ENCODE results near the gene MMP24OS. TPM values are rescaled to one million over a fixed set of nuclear protein-coding genes. Genes with fewer than 3 reads are reported as not detected.
A peak's percentile ranks its signal among the peaks of the same experiment; 100 is the strongest.

The MMP24OS gene
- total RNA-seq, 2 donors from 2014 or later, result 32.2 to 38.8 TPM

DNA sequence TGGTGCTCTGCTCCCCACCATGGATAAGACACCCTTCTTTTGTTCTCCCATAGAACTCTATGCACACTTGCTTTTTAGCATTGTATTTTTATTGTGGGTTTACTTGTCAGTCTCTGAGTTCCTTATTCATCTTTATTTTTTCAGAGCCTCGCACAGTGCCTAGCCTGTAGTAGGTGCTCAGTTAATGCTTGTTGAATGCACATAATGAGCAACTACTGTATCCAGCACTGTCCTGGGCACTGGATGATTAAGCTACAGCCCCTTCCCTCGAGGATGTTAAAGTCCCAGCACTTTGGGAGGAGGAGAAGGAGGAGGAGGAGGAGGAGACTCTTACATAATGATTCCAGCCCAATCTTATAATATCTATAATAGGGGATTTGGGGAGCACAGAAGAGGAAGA is 34.6 kb downstream of the MMP24OS start:
- Histone ChIP-seq H3K27me3 (ENCODE audit: control insufficient read depth, insufficient read depth, low read length, poor library complexity, severe bottlenecking) (no peaks in the 10 kb centered on the region), H3K4me1 (ENCODE audit: control insufficient read depth, insufficient read depth, low read length) (peaks cover 8% of the 10 kb centered on the region), H3K27ac (ENCODE audit: low read depth, low read length) (no peak overlapping the region), H3K4me3 (ENCODE audit: low read length) (no peak overlapping the region), H3K9ac (ENCODE audit: extremely low read depth, low read length, poor library complexity, severe bottlenecking) (no peak overlapping the region), H3K36me3 (ENCODE audit: control insufficient read depth, insufficient read depth, low read length) (no peaks in the 10 kb centered on the region), H3K9me3 (ENCODE audit: control insufficient read depth, low read length) (no peaks in the 10 kb centered on the region)
- H3K27ac Mint-ChIP-seq, result no peak overlapping the region
- TF ChIP-seq, protein P1, sequence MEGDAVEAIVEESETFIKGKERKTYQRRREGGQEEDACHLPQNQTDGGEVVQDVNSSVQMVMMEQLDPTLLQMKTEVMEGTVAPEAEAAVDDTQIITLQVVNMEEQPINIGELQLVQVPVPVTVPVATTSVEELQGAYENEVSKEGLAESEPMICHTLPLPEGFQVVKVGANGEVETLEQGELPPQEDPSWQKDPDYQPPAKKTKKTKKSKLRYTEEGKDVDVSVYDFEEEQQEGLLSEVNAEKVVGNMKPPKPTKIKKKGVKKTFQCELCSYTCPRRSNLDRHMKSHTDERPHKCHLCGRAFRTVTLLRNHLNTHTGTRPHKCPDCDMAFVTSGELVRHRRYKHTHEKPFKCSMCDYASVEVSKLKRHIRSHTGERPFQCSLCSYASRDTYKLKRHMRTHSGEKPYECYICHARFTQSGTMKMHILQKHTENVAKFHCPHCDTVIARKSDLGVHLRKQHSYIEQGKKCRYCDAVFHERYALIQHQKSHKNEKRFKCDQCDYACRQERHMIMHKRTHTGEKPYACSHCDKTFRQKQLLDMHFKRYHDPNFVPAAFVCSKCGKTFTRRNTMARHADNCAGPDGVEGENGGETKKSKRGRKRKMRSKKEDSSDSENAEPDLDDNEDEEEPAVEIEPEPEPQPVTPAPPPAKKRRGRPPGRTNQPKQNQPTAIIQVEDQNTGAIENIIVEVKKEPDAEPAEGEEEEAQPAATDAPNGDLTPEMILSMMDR (conservative IDR thresholded peaks at IDR 0.05), result no peak
- no peak overlapping the region for H3K4me3 Mint-ChIP-seq
- no peak for DNase-seq
- peaks cover 43% of the 10 kb centered on the region for H3K9me3 Mint-ChIP-seq
- H3K27me3 Mint-ChIP-seq (ENCODE audit: insufficient read depth), result no peaks in the 10 kb centered on the region
- H3K4me1 Mint-ChIP-seq, result peaks cover 19% of the 10 kb centered on the region
- no peaks in the 10 kb centered on the region for H3K36me3 Mint-ChIP-seq (ENCODE audit: low read depth)
- WGBS, 2 experiments (ENCODE audit: insufficient coverage in 1 of 2, insufficient read length in 1 of 2), result 88% methylated on average over 1 of the region's 2 CpGs; no CpG with 5 or more reads in 1 of the 2 experiments

DNA sequence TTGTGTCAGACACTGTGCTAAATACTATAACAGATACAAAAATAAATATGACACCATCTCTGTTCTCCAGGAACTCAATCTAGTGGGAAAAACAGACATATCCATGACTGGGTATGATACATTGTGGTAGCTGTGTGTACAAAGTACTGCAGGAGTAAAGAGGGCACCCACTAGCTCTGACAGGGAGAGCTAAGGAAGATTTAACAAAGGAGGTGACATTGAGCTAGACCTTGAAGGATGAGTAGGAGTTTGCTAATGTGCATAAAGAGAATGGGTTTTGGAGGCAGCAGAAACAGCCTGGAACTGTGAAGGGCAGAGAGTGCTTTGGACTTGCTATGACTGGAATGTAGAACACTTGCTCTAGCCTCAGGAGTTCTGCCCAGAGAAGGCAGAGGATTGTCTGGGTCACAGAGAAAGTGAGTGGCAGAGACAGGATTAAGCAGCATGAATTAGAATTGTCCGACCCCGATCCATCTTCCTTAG is 37.1 kb downstream of the MMP24OS start:
- peaks cover 46% of the 10 kb centered on the region for H3K9me3 Mint-ChIP-seq
- Histone ChIP-seq H3K9ac (ENCODE audit: extremely low read depth, low read length, poor library complexity, severe bottlenecking) (no peak overlapping the region), H3K27ac (ENCODE audit: low read depth, low read length) (no peak overlapping the region), H3K4me3 (ENCODE audit: low read length) (peak overlapping the region; percentile 19), H3K36me3 (ENCODE audit: control insufficient read depth, insufficient read depth, low read length) (no peaks in the 10 kb centered on the region), H3K9me3 (ENCODE audit: control insufficient read depth, low read length) (peaks cover 7% of the 10 kb centered on the region), H3K27me3 (ENCODE audit: control insufficient read depth, insufficient read depth, low read length, poor library complexity, severe bottlenecking) (no peaks in the 10 kb centered on the region), H3K4me1 (ENCODE audit: control insufficient read depth, insufficient read depth, low read length) (peaks cover 8% of the 10 kb centered on the region)
- no peak overlapping the region for H3K4me3 Mint-ChIP-seq
- no peaks in the 10 kb centered on the region for H3K27me3 Mint-ChIP-seq (ENCODE audit: insufficient read depth)
- no peak for DNase-seq
- H3K4me1 Mint-ChIP-seq, result peaks cover 14% of the 10 kb centered on the region
- TF ChIP-seq, protein P1 (conservative IDR thresholded peaks at IDR 0.05), result no peak
- WGBS, 2 experiments (ENCODE audit: insufficient coverage in 1 of 2, insufficient read length in 1 of 2), result 93% methylated on average over 2 of the region's 2 CpGs; no CpG with 5 or more reads in 1 of the 2 experiments
- H3K27ac Mint-ChIP-seq, result peak overlapping the region; percentile 1
- H3K36me3 Mint-ChIP-seq (ENCODE audit: low read depth), result no peaks in the 10 kb centered on the region

DNA sequence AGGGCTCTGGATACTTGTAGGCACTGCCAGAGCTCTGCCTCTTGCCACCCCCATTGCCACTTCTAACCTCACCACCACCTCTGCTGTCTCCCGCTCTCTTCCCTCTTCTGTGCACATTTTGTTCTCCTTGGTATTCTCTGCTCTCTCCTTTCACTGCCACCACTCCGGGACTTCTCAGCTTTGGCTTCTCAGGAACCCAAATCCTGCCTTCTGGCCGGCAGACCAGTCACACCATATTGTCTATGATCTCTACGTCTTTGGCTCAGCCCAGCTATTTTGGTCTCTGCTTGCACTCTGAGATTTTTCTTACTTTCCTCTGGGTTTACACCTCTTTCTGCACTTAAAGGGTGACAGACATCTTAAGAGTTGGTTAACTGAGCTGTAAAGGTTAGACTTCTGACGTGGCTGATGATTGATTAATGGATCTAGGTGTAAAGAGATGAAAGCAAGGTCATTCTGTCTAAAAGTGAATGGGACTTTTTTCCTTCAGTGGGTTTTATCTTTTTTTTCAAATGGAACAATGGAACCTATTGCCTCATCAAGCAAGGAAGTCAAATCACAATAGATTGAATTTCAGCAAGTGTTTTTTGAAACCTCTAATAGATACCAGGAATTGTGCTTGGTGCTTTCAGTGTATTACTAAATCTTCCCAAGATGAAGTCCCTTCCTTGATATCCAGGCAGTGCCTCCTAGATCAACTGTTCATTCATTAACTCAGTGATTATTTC is 37.7 kb downstream of the MMP24OS start:
- WGBS, 2 experiments (ENCODE audit: insufficient coverage in 1 of 2, insufficient read length in 1 of 2), result 73 to 84% methylated on average over 3 to 5 of the region's 5 CpGs
- H3K27ac Mint-ChIP-seq, result no peak overlapping the region
- Histone ChIP-seq H3K27me3 (ENCODE audit: control insufficient read depth, insufficient read depth, low read length, poor library complexity, severe bottlenecking) (no peaks in the 10 kb centered on the region), H3K4me1 (ENCODE audit: control insufficient read depth, insufficient read depth, low read length) (peaks cover 8% of the 10 kb centered on the region), H3K9ac (ENCODE audit: extremely low read depth, low read length, poor library complexity, severe bottlenecking) (no peak overlapping the region), H3K36me3 (ENCODE audit: control insufficient read depth, insufficient read depth, low read length) (no peaks in the 10 kb centered on the region), H3K27ac (ENCODE audit: low read depth, low read length) (no peak overlapping the region), H3K4me3 (ENCODE audit: low read length) (peak overlapping the region; percentile 19), H3K9me3 (ENCODE audit: control insufficient read depth, low read length) (peaks cover 7% of the 10 kb centered on the region)
- no peak overlapping the region for H3K4me3 Mint-ChIP-seq
- H3K36me3 Mint-ChIP-seq (ENCODE audit: low read depth), result no peaks in the 10 kb centered on the region
- peaks cover 49% of the 10 kb centered on the region for H3K9me3 Mint-ChIP-seq
- TF ChIP-seq, protein P1 (conservative IDR thresholded peaks at IDR 0.05), result no peak
- no peak for DNase-seq
- no peaks in the 10 kb centered on the region for H3K27me3 Mint-ChIP-seq (ENCODE audit: insufficient read depth)
- H3K4me1 Mint-ChIP-seq, result peaks cover 14% of the 10 kb centered on the region

All from endodermal cell (in vitro differentiated cells).